ENCODE results near the gene PDE6H. TPM values are rescaled to one million over a fixed set of nuclear protein-coding genes. Genes with fewer than 3 reads are reported as not detected.

PDE6H gene
- total RNA-seq, 5 donors from 2014 or later (not counting 1 experiment from before 2014, with no cell fraction given), result not detected

Other genes with a start within 250 kb of the PDE6H start
- gene WBP11, start 169.6 kb upstream of the PDE6H start, total RNA-seq, result 100 to 1,000 TPM in 2 of 5 donors, 10 to 100 TPM in 3; 72.6 to 122 (median 80.6) TPM
- 1 to 10 TPM in 2 of 5 donors, under 1 TPM in 2, not detected in 1; 0.50 to 1.4 (median 0.93) TPM for gene C12orf60, start 169.4 kb upstream of the PDE6H start, total RNA-seq
- not detected for gene SMCO3, start 158.9 kb upstream of the PDE6H start, total RNA-seq
- not detected for gene ART4, start 129.5 kb upstream of the PDE6H start, total RNA-seq
- 1 to 10 TPM; 1.5 to 4.0 (median 2.2) TPM for gene MGP, start 87.2 kb upstream of the PDE6H start, total RNA-seq
- gene ERP27, start 34.5 kb upstream of the PDE6H start, total RNA-seq, result 10 to 100 TPM; 11.1 to 21.8 (median 14.7) TPM
- gene ARHGDIB, start 11.4 kb upstream of the PDE6H start, total RNA-seq, result 100 to 1,000 TPM; 722 to 938 (median 785) TPM
- gene RERG, start 248.4 kb downstream of the PDE6H start, total RNA-seq, result under 1 TPM in 2 of 5 donors, not detected in 3; 0.20 to 0.60 TPM

Data from T-cell (primary cell).